GM12878 (cell line): ENCODE measurements around the gene GLOD5. TPM values are rescaled to one million over a fixed set of nuclear protein-coding genes. Genes with fewer than 3 reads are reported as not detected.
A peak's percentile ranks its signal among the peaks of the same experiment; 100 is the strongest.

Experiments used
- ATAC-seq: fragments of 200-7000 bp; cut with Tn5 transposase; 3 replicates; pipeline ENCODE4 v1.9.1; 2020; ENCODE audit warnings: mild to moderate bottlenecking, moderate library complexity
- BruUV-seq: library from RNA; stranded (reverse); fragments of 400-500 nt; replicated peaks from 2 replicates; lab custom pipeline; 2021; lab: Mats Ljungman, UMichigan
- CTCF ChIA-PET: fragments of 300-600 bp; sonication (Branson Sonifier 250); formaldehyde crosslinking; extraction: SDS; loops from one replicate; lab custom pipeline; 2021; ENCODE audit warnings: inconsistent platforms; lab: Yijun Ruan, JAX
- POLR2A ChIA-PET: fragments of 350-600 bp; formaldehyde crosslinking; extraction: SDS; loops from one replicate; lab custom pipeline; 2021; ENCODE audit warnings: inconsistent platforms; lab: Charles Lee
- RAD21 ChIA-PET: fragments of 300-600 bp; sonication (Branson Sonifier 250); formaldehyde crosslinking; loops from one replicate; lab custom pipeline; 2023; ENCODE audit warnings: antibody characterized with exemption; ENCODE audit not compliant: unreplicated experiment; lab: Charles Lee
- SMC1A ChIA-PET: fragments of 300-600 bp; sonication (Branson Sonifier 250); formaldehyde crosslinking; loops from one replicate; lab custom pipeline; 2023; ENCODE audit not compliant: unreplicated experiment, uncharacterized antibody; lab: Charles Lee
- DNase-seq: peaks from one replicate; pipeline ENCODE4 v3.0.0-alpha.2; 2011; ENCODE audit warnings: low read depth, low spot score
- FAIRE-seq: peaks from 3 replicates; lab custom pipeline; 2011; peaks lifted over from hg19 to GRCh38; lab: Jason Lieb, UNC
- H2AFZ ChIP-seq: 2 replicates; pipeline ENCODE4 v1.6.0; 2011; ENCODE audit warnings: low read depth, low read length, control low read depth; ENCODE audit not compliant: control insufficient read depth
- H3K27ac ChIP-seq: 2 replicates; pipeline ENCODE4 v1.5.1; 2011; ENCODE audit warnings: control low read depth; ENCODE audit not compliant: control insufficient read depth, insufficient read depth
- H3K27me3 ChIP-seq, 2 experiments: replicated peaks in 1 of 2; 2 replicates each; pipeline versions ENCODE4 v1.6.0 to v1.6.1; 2011; ENCODE audit warnings: low read length in 1 of 2; ENCODE audit not compliant: control insufficient read depth in 2 of 2, insufficient read depth in 2 of 2
- H3K36me3 ChIP-seq, 2 experiments: 2 replicates each; pipeline ENCODE4 v1.5.1; 2011; ENCODE audit warnings: low read length in 1 of 2; ENCODE audit not compliant: control insufficient read depth in 2 of 2, insufficient read depth in 2 of 2
- H3K4me1 ChIP-seq: 2 replicates; pipeline ENCODE4 v1.6.1; 2011; ENCODE audit warnings: mild to moderate bottlenecking, low read length, moderate library complexity, mixed read lengths; ENCODE audit not compliant: control insufficient read depth, insufficient read depth
- H3K4me2 ChIP-seq: 2 replicates; pipeline ENCODE4 v1.6.0; 2011; ENCODE audit warnings: control low read depth; ENCODE audit not compliant: control insufficient read depth, insufficient read depth
- H3K4me3 ChIP-seq: fragments of 200-600 bp; sonication (generic); 2 replicates; pipeline ENCODE4 v1.5.1; 2016
- H3K79me2 ChIP-seq: 2 replicates; pipeline ENCODE4 v1.6.0; 2011; ENCODE audit warnings: low read length; ENCODE audit not compliant: control insufficient read depth, insufficient read depth
- H3K9ac ChIP-seq: 2 replicates; pipeline ENCODE4 v1.8.0; 2011; ENCODE audit warnings: low read length, control low read depth, mixed read lengths; ENCODE audit not compliant: control insufficient read depth, insufficient read depth
- H3K9me3 ChIP-seq: replicated peaks from 3 replicates; pipeline ENCODE4 v1.5.1; 2011; ENCODE audit warnings: mild to moderate bottlenecking, low read length; ENCODE audit not compliant: control insufficient read depth, insufficient read depth
- H4K20me1 ChIP-seq: 2 replicates; pipeline ENCODE4 v1.6.0; 2011; ENCODE audit not compliant: control insufficient read depth, insufficient read depth
- CBX5 ChIP-seq: sonication (generic); IDR thresholded peaks from 2 replicates; pipeline ENCODE4 v1.6.1; 2016; ENCODE audit warnings: low read depth, moderate library complexity, mild to moderate bottlenecking, inconsistent platforms
- CHD4 ChIP-seq: fragments of 200-600 bp; sonication (generic); IDR thresholded peaks from 2 replicates; pipeline ENCODE4 v1.6.1; 2016; ENCODE audit warnings: mild to moderate bottlenecking
- ETV6 ChIP-seq, 2 experiments: fragments of 450-650 bp in 1 of 2; IDR thresholded peaks in 1 of 2; conservative IDR thresholded peaks in 1 of 2; 2 replicates each; pipeline ENCODE4 v1.6.1; 2014; ENCODE audit warnings: antibody characterized with exemption in 1 of 2, borderline replicate concordance in 1 of 2, low read depth in 1 of 2, mild to moderate bottlenecking in 1 of 2, moderate library complexity in 1 of 2
- GATAD2B ChIP-seq: fragments of 450-650 bp; conservative IDR thresholded peaks from 2 replicates; pipeline ENCODE4 v1.6.1; 2017; ENCODE audit warnings: low read depth, mild to moderate bottlenecking, moderate library complexity
- HDAC6 ChIP-seq: fragments of 200-600 bp; sonication (generic); IDR thresholded peaks from one replicate; pipeline ENCODE4 v1.8.0; 2017; ENCODE audit warnings: antibody characterized with exemption; ENCODE audit not compliant: unreplicated experiment
- MYC ChIP-seq: IDR thresholded peaks from 2 replicates; pipeline ENCODE4 v1.6.1; 2011; ENCODE audit warnings: mild to moderate bottlenecking, low read length, moderate library complexity, inconsistent platforms; ENCODE audit not compliant: insufficient read depth, insufficient replicate concordance, insufficient read length, severe bottlenecking
- PAX5 ChIP-seq: IDR thresholded peaks from 2 replicates; pipeline ENCODE4 v1.6.1; 2011; ENCODE audit warnings: low read depth, low read length, borderline replicate concordance
- POLR2AphosphoS5 ChIP-seq: IDR thresholded peaks from 2 replicates; pipeline ENCODE4 v1.6.1; 2011; ENCODE audit warnings: mild to moderate bottlenecking, low read length, inconsistent platforms
- RB1 ChIP-seq: fragments of 450-650 bp; formaldehyde crosslinking; IDR thresholded peaks from 2 replicates; pipeline ENCODE4 v1.6.1; 2017; ENCODE audit warnings: mild to moderate bottlenecking, borderline replicate concordance
- SIN3A ChIP-seq: IDR thresholded peaks from 2 replicates; pipeline ENCODE4 v1.6.1; 2012; ENCODE audit warnings: low read depth, low read length, improper control_type of control experiment
- SIX5 ChIP-seq: IDR thresholded peaks from 2 replicates; pipeline ENCODE4 v1.6.1; 2011; ENCODE audit warnings: mild to moderate bottlenecking, low read depth, low read length, moderate library complexity; ENCODE audit not compliant: severe bottlenecking
- SREBF1 ChIP-seq: IDR thresholded peaks from 2 replicates; pipeline ENCODE4 v1.6.1; 2012; ENCODE audit warnings: mild to moderate bottlenecking, low read length
- STAT1 ChIP-seq: fragments of 450-650 bp; conservative IDR thresholded peaks from 2 replicates; pipeline ENCODE4 v1.6.1; 2014; ENCODE audit warnings: antibody characterized with exemption, mild to moderate bottlenecking
- SUZ12 ChIP-seq: fragments of 200-600 bp; sonication (generic); IDR thresholded peaks from one replicate; pipeline ENCODE4 v1.6.1; 2018; ENCODE audit warnings: antibody characterized with exemption, mild to moderate bottlenecking; ENCODE audit not compliant: unreplicated experiment
- TARDBP ChIP-seq: IDR thresholded peaks from 2 replicates; pipeline ENCODE4 v1.6.1; 2016; ENCODE audit warnings: borderline replicate concordance
- ZNF622 ChIP-seq: fragments of 450-650 bp; IDR thresholded peaks from 2 replicates; pipeline ENCODE4 v1.6.1; 2017; ENCODE audit warnings: mild to moderate bottlenecking, inconsistent platforms
- WGBS: methylation state at CpG from one replicate; pipeline ENCODE4 v1.1.6; 2016; ENCODE audit warnings: low lambda C conversion rate; ENCODE audit not compliant: insufficient replicate concordance, insufficient coverage; ENCODE audit errors: missing lambda C conversion rate; 5-methylcytosine and 5-hydroxymethylcytosine counted together
- in situ Hi-C: fragments of 300-500 bp; cut with MboI; formaldehyde crosslinking; loops from 9 replicates; pipeline ENCODE4 v1.14.3; 2018; ENCODE audit warnings: mixed read lengths
- intact Hi-C: fragments of 100-400 bp; cut with micrococcal nuclease; formaldehyde crosslinking; loops from one replicate; pipeline ENCODE4 v1.14.2; 2022; ENCODE audit not compliant: unreplicated experiment
- polyA plus RNA-seq, 11 experiments: library from polyadenylated mRNA; depleted of rRNA in 4 of 11; unstranded in 6 of 11; stranded (reverse) in 5 of 11; fragments of >200 nt; fragmentation: Nextera tagmentation in 4 of 11; fragmentation: Illumina TruSeq in 1 of 11; extraction: Ambion mirVana in 4 of 11; extraction: Trizol in 1 of 11; gene quantifications; 1 replicate in 1 of 11; 2 replicates in 10 of 11; pipeline versions ENCODE4 v1.2.1 to v1.2.3, GENCODE V29; 2011 to 2016; ENCODE audit warnings: inconsistent platforms in 2 of 11, missing spikeins in 2 of 11, low read depth in 1 of 11
- total RNA-seq, 4 experiments: library from RNA; depleted of rRNA in 3 of 4; stranded (reverse); fragments of >200 nt in 3 of 4; fragmentation: Illumina TruSeq in 1 of 4; extraction: Trizol in 1 of 4; gene quantifications; 2 replicates each; pipeline versions ENCODE4 v1.2.1 to v1.2.3, GENCODE V29; 2013 to 2021
- TF ChIP-seq, protein P1 (sequence below): fragments of 450-650 bp; IDR thresholded peaks from 2 replicates; pipeline ENCODE4 v1.6.1; 2017; ENCODE audit warnings: antibody characterized with exemption, mild to moderate bottlenecking, moderate library complexity
- TF ChIP-seq, protein P2 (sequence below): fragments of 150-350 bp; IDR thresholded peaks from 2 replicates; pipeline ENCODE4 v1.6.1; 2014; ENCODE audit warnings: mild to moderate bottlenecking, low read depth, low read length

GLOD5 gene
- total and polyA plus RNA-seq, 10 of the 15 experiments (the other 5 are each of a cell fraction or from before 2014, with no cell fraction given) = not detected

DNA sequence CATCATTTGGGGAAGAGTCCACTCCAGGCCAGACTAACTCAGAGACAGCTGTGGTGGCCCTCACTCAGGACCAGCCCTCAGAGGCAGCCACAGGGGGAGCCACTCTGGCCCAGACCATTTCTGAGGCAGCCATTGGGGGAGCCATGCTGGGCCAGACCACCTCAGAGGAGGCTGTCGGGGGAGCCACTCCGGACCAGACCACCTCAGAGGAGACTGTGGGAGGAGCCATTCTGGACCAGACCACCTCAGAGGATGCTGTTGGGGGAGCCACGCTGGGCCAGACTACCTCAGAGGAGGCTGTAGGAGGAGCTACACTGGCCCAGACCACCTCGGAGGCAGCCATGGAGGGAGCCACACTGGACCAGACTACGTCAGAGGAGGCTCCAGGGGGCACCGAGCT is 61.5 kb downstream of the GLOD5 start:
- TSS peak; percentile 67 for BruUV-seq
- H2AFZ ChIP-seq = no peak overlapping the region
- WGBS = 67% methylated on average over 6 of the region's 6 CpGs
- no peaks in the 10 kb centered on the region; the same call in 2 of the 3 replicates for H3K9me3 ChIP-seq
- no peak overlapping the region for H3K27ac ChIP-seq
- no peak for DNase-seq
- SMC1A ChIA-PET = no interaction called here
- H4K20me1 ChIP-seq = no peaks in the 10 kb centered on the region
- no peaks in the 10 kb centered on the region for H3K36me3 ChIP-seq
- CTCF ChIA-PET = interaction anchor here (0.8 kb wide), 1 partner anchor 64 kb away, joined by 3 read pairs; no protein-coding TSS in a partner anchor
- H3K27me3 ChIP-seq = 0 out of 4 replicates have a peak, but pooled peaks cover 0 to 2% of the 10 kb centered on the region in 2 experiments
- no peak for FAIRE-seq
- in situ Hi-C loops = loop anchor here (10.0 kb wide), 1 partner anchor 48 kb away; no protein-coding TSS in a partner anchor
- POLR2A ChIA-PET = no interaction called here
- no peak overlapping the region for H3K4me2 ChIP-seq
- TF ChIP-seq POLR2AphosphoS5 (no peak), STAT1 (no peak), SIX5 (no peak), ETV6 (conservative IDR thresholded peaks at IDR 0.05 in 1 of 2, IDR thresholded peaks at IDR 0.05 in 1 of 2; ENCODE audit: borderline replicate concordance in 1 of 2, low read depth in 1 of 2) (no peak), CHD4 (no peak), MYC (no peak), ZNF622 (no peak), RB1 (no peak), SUZ12 (no peak), PAX5 (no peak), TARDBP (no peak), HDAC6 (no peak), CBX5 (no peak), GATAD2B (no peak), SIN3A (no peak), SREBF1 (no peak)
- TF ChIP-seq, protein P1, sequence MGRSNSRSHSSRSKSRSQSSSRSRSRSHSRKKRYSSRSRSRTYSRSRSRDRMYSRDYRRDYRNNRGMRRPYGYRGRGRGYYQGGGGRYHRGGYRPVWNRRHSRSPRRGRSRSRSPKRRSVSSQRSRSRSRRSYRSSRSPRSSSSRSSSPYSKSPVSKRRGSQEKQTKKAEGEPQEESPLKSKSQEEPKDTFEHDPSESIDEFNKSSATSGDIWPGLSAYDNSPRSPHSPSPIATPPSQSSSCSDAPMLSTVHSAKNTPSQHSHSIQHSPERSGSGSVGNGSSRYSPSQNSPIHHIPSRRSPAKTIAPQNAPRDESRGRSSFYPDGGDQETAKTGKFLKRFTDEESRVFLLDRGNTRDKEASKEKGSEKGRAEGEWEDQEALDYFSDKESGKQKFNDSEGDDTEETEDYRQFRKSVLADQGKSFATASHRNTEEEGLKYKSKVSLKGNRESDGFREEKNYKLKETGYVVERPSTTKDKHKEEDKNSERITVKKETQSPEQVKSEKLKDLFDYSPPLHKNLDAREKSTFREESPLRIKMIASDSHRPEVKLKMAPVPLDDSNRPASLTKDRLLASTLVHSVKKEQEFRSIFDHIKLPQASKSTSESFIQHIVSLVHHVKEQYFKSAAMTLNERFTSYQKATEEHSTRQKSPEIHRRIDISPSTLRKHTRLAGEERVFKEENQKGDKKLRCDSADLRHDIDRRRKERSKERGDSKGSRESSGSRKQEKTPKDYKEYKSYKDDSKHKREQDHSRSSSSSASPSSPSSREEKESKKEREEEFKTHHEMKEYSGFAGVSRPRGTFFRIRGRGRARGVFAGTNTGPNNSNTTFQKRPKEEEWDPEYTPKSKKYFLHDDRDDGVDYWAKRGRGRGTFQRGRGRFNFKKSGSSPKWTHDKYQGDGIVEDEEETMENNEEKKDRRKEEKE = no peak
- TF ChIP-seq, protein P2, sequence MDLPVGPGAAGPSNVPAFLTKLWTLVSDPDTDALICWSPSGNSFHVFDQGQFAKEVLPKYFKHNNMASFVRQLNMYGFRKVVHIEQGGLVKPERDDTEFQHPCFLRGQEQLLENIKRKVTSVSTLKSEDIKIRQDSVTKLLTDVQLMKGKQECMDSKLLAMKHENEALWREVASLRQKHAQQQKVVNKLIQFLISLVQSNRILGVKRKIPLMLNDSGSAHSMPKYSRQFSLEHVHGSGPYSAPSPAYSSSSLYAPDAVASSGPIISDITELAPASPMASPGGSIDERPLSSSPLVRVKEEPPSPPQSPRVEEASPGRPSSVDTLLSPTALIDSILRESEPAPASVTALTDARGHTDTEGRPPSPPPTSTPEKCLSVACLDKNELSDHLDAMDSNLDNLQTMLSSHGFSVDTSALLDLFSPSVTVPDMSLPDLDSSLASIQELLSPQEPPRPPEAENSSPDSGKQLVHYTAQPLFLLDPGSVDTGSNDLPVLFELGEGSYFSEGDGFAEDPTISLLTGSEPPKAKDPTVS = no peak
- no peaks in the 10 kb centered on the region for H3K79me2 ChIP-seq
- no peak overlapping the region for H3K4me3 ChIP-seq
- no peaks in the 10 kb centered on the region for H3K4me1 ChIP-seq
- RAD21 ChIA-PET = no interaction called here
- no peak for ATAC-seq
- intact Hi-C loops = no loop called here
- no peak overlapping the region for H3K9ac ChIP-seq
